ENCODE results near the gene ZBTB8B.
"Not testable (repeated sequence)": the region's sequence is repeated elsewhere in the genome, so short reads cannot be mapped to it uniquely, and the experiment has no call there.

The ZBTB8B gene

DNA sequence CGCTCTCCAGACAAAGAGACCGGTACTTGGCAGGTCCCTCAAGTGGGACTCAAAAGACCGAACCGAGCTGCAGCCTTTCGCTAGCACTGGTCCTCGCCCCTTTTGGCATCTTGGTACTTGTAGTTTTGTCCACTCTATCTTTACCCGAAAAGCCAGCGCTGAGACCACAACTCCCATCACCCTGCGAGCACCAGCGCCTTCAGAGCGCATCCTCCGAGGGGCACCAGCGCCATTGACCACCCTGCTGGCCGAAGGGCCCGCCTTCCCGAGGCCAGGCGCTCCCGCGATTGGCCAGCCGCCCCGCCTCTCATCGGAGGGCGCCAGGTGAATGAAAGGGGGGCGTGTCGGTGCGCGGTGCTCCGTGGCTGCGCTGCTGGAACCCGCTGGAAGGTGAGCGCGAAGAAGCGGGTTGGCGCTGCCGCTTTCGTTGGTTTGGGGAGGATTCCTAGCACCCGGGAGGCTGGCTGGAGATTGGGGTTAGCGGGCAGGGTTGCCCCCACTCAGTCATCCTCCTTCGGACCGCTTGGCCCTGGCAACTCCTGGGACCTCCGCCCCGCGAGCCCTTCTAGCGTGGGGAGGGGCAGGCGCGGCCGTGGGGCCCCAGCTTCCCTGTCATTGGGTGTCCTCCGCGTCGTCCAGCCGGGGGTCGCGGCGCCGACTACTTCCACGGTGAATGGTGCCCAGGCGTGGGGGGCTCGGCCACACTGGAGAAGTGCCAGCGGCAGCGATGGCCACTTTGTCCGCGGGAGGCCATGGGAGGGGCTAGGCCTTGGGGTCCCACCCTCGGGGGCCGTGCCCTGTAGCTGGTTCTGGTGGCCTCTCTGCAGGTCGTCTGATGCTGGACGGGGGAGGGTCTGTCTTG is at the start of gene ZBTB8B:
ZBTB8B (plus strand) TSS at position 357 of the 862 bp plus-strand sequence. CDS start 5,553 bp downstream, outside the sequence.
- peak; percentile 45 for DNase-seq

DNA sequence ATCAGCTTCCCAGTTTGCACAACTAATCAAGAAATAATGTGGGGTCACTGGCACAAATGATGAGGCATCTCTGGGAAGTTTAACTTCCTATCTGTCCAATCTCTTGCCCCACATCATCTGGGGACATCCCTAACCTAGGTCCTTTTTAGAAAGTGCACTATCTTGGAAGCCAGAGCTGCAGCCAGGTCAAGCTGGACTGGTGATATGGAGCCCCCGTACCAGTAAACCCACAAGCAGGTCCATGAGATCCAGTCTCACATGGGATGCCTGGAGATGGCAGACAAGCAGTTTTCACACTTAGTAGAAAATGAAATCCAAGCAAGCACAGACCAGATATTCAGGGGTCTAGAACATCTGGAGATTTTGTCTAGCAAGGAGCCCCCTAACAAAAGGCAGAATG is 43.1 kb upstream of the ZBTB8B start:
- no peak for DNase-seq

DNA sequence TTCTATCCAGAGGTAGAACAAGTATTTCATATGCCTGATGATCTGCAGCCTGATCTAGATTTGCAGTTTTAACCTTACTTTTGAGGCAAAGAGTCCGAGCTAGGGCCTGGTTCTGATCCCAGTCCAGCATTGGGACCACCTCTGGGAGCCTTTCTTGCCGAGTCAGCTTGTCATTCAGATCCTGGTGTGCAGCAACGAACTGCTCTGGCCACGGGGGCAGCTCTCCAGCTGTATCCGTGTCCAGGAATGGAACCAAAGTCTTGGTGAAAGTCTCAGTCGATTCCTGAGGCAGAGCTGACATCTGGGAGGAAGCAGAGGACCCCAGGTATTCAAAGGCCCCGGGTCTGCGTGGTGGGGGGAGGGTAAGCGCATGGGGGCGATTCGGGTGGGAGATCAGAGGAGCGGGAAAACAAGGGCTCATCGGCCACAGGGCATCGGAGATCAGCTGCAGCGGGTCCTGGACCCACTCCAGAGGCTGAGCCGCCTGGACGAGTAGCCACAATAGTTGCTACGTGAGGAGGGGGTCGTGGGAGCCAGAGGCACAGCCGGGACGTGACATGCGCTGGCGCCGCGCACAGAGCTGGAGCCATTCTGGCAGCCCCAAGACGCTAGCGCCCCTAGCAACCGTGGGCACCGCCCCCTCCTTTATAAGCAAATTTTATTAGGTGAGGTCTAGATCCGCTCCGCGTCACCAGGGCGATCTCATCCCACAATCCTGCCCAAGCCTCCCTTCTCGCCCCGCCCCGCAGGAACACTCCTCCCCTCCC is 38.2 kb upstream of the ZBTB8B start:
- DNase-seq, result peak; percentile 43

DNA sequence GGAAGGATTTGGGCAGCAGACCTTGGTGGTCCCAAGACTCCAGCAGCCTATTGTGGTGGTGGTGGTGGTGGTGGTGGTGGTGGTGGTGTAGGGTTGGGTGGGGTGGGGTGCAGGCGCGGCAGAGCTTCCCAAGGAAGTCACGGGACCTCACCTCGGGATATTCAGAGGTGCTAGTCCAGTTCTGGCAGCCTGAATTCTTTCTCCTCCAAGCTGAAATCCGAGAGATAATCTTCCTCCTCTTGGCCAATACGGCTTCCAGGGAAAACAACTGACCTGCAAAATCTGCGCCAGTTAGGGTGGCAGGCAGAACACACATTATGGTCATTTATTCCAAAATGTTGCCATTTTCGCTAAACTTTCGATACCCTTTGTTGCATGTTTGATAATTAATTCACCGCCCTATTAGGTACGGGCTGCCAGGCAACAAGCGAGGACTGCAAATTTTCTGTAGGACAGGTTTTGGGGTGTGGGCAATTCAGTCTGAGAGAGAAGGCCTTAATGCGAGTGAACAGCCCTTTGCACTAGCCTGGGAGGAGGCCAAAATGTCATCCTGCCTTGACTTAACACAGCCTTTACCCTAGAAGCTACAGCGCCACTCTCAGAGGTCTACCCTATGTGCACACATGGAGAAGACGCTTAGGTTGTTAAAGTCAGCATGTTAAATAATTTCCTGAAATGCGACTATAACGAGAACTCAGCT is 37.5 kb upstream of the ZBTB8B start:
- no peak for DNase-seq

DNA sequence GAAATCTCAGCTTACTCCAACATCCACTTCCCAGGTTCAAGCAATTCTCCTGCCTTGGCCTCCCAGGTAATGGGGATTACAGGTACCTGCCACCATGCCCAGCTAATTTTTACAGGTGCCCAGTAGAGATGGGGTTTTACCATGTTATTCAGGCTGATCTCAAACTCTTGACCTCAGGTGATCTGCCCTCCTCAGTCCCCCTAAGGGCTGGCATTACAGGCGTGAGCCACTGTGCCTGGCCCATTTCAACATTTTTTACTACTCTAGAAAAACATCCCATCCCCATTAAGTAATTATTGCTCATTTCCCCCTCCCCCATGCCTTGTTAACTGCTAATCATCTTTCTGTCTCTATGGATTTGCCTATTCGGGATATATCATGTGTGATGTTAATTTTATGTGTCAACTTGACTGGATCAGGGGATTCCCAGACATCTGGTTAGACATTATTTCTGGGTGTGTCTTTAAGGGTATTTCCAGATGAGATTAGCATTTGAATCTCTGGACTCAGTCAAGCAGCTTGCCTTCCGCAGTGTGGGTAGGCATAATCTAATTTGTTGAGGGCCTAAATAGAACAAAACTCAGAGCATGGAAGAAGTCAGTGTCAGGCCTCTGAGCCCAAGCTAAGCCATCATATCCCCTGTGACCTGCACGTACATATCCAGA is 33.0 kb upstream of the ZBTB8B start:
- no peak for DNase-seq

DNA sequence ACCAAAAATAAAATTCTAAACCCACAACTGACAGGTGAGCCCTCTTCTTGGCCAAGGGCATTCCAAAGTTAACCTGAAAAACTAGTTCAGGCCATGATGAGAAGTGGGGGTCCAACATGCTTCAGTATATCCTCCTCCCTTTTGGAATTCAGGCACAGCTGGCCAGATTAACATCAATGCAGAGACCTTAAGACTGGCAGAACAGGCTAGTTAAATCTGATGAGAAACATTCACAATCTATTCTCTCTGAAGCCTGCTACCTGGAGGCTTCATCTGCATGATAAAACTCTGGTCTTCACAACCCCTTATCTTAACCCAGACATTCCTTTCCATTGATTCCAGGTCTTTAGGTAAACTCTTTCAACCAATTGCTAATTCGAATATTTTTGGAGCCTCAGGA is 26.7 kb upstream of the ZBTB8B start:
- no peak for DNase-seq

DNA sequence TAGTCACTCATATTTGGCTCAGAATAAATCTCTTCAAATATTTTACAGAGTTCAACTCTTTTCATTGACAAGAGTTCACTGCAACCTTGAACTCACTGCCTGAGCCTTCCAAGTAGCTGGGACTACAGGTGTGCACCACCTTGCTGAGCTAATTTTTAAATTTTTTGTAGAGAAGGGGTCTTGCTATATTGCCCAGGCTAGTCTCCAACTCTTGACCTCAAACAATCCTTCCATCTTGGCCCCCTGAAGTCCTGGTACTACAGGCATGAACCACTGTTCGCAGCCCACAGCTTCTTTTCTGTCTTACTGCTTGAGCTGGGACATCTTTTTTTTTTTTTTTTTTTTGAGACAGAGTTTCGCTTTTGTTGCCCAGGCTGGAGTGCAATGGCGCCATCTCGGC is 26.1 kb upstream of the ZBTB8B start:
- not testable (repeated sequence) for DNase-seq

DNA sequence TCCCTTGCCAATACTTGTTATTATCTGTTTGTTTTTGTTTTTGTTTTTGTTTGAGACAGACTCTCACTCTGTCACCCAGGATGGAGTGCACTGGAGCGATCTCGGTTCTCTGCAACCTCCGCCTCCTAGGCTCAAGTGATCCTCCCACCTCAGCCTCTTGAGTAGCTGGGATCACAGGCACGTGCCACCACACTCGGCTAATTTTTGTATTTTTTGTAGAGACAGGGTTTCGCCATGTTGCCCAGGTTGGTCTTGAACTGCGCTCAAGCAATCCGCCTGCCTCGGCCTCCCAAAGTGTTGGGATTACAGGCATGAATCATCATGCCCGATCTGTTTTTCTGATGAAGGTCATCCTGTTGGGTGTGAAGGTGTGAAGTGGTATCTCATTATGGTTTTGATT is 23.4 kb upstream of the ZBTB8B start:
- not testable (repeated sequence) for DNase-seq

DNA sequence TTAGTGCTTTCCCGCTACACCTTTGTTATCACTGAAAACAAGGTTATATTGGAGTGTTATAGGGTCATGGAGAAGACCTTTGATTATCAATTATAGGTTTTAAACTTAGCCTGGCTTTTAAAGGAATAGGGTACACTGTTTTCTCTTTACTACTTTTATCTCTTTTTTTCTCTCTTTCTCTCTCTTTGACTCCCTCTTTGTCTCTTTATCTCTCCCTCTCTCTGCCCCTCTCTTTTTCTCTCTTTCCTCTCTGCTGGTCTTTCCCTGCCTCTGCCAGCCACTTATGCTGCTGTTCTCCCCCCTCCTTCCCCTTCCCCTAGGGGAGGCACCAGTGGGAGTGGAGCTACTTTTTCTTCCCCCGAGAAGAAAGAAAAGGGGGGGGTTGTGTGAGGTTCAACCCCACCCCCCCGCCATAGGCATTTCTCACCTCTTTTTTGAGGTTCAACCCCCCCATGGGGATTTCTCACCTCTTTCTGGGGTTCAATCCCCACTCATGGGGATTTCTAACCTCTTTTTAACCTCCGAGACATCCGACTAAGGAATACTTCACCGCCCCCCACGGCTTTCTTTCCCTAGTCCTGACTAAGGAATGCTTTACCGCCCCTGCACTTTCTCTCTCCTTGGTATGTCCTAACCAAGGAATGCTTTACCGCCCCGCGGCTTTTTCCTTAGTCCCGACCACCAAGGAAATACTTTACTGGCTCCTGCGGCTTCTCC is 17.2 kb upstream of the ZBTB8B start:
- DNase-seq, result no peak

DNA sequence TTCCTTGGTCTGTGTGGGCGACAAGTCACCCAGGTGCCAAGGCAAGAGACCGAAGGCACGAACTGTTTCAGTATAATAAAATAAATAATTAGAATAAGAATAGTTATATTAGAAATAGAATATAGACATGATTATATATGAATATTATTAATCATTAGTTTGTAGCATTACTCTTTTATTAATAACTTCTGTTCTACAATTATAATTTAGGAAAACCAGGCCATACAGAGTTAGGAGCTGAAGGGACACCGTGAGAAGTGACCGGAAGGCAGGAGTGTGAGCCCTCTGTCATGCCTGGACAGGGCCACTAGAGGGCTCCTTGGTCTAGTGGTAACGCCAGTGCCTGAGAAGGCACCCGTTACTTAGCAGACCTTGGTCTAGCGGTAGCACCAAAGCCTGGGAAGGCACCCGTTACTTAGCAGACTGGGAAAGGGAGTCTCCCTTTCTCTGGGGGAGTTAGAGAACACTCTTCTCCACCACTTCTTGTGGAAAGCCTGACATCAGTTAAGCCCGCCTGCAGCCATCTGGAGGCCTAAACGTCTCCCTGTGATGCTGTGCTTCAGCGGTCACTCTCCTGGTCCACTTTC is 16.6 kb upstream of the ZBTB8B start:
- DNase-seq, result not testable (repeated sequence)

DNA sequence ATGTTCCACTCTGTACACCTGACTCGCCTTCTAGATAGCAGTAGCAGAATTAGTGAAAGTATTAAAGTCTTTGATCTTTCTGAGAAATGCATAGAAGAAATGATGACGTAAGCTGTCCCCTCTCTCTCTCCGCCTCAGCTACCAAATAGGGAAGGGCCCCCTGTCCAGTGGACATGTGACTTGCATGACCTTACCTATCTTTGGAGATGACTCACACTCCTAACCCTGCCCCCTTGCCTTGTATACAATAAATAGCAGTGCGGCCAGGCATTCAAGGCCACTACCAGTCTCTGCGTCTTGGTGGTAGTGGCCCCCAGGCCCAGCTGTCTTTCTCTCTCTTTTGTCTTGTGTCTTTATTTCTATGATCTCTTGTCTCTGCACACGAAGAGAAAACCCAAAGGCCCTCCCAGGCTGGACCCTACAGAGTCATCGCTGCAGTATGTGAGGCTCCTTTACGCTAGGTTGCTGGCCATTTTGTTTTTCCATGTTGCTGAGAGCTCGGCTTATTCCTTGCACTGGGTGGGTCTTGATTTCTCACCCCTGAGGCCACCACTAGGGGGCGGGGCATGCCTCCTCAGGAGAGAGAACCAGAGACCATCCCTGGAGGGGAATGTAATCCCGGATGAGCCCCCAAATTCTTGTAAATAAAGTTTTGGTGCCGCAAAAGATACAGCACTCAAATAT is 16.0 kb upstream of the ZBTB8B start:
- DNase-seq, result peak; percentile 12

DNA sequence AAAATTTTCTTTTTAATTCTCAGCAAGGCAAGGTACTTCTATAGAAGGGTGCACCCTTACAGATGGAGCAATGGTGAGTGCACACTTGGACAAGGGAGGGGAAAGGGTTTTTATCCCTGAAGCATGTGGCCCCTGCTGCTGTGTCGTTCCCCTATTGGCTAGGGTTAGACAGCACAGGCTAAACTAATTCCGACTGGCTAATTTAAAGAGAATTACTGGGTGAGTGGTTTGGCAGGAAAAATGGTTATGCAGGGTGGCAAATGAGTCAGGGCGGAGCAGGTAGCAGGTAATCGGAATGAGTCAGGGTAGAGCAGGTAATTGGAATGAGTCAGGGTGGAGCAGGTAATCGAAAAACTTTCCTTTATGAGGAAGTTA is 15.4 kb upstream of the ZBTB8B start:
- DNase-seq, result not testable (repeated sequence)

DNA sequence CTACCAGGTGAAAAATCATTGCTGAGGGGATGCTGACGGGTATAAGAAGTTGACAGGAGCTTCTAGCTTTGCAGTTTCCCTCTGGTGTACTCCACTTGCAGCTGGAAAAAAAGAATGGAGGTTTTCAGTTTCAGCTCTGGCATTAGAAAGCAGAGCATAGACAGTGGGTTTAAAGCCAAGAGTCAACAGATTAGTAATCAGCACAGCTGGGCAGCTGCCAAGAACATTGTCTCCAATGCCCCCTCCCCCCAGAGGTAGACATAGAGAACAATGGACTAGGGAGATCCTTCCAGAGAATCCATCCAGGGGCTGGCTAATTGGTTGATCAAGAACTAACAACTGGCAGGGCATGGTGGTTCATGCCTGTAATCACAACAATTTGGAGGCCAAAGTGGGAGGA is 10.1 kb upstream of the ZBTB8B start:
- DNase-seq, result no peak

DNA sequence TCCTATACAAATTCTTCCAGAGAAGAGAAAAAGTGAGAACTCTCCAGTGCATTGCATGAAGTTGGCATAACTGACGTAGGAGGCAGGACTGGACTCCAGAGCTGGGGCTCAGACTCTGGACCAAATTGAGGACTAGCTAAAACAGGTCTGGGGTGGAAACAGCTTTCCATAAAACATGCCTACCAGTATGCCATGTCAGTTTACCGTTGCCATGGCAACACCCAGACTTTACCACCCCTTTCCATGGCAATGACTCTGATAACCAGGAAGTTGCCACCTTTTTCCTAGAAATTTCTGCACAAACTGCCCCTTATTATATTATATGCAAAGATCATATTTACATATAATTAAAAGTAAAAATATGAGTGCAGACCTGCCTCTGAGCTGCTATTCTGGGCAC is 8.9 kb upstream of the ZBTB8B start:
- no peak for DNase-seq

DNA sequence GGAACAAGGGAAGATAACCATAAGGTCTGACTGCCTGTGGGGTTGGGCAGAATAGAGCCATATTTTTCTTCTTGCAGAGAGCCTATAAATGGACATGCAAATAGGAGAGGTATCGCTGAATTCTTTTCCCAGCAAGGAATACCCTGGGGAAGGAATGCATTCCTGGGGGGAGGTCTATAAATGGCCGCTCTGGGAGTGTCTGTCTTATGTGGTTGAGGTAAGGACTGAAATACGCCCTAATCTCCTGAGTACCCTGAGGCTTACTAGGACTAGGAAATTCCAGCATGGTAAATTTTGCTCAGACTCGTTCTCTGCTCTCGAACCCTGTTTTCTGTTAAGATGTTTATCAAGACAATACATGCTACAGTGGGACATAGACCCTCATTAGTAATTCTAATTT is 6.1 kb upstream of the ZBTB8B start:
- not testable (repeated sequence) for DNase-seq

DNA sequence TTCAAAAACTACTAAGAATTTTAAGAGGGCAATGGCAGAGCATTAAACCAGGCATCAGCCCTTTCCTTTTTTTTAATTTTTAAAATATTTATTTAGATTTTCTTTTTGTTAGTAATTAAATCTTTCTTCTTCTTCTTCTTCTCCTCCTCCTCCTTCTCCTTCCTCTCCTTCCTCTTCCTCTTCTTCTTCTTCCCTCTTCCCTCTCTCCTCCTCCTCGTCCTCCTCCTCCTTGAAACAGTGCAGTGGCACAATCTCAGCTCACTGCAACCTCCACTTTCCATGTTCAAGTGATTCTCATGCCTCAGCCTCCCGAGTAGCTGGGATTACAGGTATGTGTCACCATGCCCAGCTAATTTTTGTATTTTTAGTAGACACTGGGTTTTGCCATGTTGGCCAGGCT is 1.9 kb upstream of the ZBTB8B start:
- not testable (repeated sequence) for DNase-seq

DNA sequence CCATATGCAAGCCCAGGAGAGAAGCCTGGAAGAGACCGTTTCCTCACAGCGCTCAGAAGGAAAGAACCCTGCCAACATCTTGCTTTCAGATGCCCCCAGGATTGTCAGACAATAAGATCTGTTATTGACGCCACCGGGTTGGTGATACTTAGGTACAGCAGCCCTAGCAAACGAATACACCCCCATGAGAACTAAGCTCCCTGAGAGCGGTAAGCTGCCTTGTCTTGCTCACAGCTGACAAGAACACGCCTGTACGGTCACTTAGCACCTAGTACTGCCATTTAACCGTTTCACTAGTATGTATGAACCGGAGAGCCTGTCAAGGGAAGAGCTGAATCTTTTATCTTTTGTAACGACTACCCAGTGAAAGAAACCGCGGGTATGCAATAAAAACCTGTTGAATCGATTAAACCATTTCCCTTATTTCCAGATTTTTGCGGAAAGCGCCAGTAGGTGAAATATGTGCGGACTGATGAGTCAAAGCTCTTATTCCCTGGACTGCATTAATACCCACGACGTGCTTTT is 619 bp upstream of the ZBTB8B start:
- no peak for DNase-seq

DNA sequence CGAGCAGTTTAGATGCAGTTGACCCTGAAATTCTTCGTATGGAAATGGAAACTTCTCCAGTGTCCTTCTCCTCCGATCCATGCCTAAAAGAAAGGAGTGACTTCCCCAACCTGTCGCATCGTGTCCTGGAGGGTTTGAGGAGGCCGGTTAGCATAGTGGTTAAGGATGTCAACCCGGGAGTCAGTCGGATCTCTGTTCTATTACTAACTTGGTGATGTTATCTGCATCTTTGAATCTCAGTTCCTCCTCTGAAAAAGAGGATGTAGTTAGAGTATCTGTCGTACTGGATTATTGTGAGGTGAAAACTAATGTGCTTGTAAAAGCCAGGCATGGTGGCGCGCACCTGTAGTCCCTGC is 684 bp downstream of the ZBTB8B start:
- no peak for DNase-seq

DNA sequence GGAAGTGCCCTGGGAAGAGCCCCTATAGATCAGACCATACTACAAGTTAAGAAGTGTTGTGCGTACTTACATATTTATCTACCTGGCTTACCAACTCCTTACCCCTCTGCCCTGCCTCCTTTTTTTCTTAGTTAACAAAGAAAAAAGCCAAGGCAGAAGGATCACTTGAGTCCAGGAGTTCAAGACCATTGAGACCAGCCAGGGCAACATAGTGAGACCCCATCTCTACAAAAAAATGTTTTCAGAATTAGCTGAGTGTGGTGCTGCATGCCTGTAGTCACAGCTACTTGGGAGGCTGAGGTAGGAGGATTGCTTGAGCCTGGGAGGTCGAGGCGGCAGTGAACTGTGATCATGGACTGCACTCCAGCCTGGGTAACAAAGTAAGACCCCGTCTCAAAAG is 1.9 kb downstream of the ZBTB8B start:
- no peak for DNase-seq

DNA sequence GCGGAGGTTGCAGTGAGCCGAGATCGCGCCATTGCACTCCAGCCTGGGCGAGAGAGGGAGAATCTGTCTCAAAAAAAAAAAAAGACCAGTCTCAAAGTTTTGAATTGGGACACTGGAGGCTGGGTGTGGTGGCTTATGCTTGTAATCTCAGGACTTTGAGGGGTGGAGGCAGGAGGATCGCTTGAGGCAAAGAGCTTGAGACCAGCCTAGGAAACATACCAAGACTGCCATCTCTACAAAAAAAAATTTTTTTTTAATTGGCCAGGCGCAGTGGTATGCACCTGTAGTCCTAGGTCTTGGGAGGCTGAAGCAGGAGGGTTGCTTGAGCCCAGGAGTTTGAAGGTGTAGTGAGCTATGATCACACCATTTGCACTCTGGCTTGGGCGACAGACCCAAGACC is 3.9 kb downstream of the ZBTB8B start:
- no peak for DNase-seq

DNA sequence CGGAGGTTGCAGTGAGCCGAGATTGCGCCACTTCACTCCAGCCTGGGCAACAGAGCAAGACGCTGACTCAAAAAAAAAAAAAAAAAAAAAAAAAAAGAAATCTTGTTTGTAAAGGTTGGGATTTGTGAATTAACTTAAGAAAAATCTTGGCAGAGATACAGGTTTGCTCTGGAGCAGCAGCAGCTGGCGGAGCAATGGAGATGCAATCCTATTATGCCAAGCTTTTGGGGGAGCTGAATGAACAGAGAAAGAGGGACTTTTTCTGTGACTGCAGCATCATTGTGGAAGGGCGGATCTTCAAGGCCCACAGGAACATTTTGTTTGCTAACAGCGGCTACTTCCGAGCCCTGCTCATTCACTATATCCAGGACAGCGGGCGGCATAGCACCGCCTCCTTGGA is 5.6 kb downstream of the ZBTB8B start:
- no peak for DNase-seq
